Dermis microvascular lymphatic vessel endothelial cell (primary cell): ENCODE results near the gene ELOA2. TPM values are rescaled to one million over a fixed set of nuclear protein-coding genes. Genes with fewer than 3 reads are reported as not detected.
"Not testable (repeated sequence)": the region's sequence is repeated elsewhere in the genome, so short reads cannot be mapped to it uniquely, and the experiment has no call there.

Source experiments
- DNase-seq, 2 donors: peaks; one replicate each; pipeline versions ENCODE4 v3.0.0 to v3.0.0-alpha.2; 2010; ENCODE audit warnings: low read depth in 2 of 2
- total RNA-seq: library from RNA; depleted of rRNA; stranded (reverse); fragments of >200 nt; gene quantifications from 2 replicates; pipeline ENCODE4 v1.2.1, GENCODE V29; 2014

Gene ELOA2
- total RNA-seq, result not detected in 2 replicates

DNA sequence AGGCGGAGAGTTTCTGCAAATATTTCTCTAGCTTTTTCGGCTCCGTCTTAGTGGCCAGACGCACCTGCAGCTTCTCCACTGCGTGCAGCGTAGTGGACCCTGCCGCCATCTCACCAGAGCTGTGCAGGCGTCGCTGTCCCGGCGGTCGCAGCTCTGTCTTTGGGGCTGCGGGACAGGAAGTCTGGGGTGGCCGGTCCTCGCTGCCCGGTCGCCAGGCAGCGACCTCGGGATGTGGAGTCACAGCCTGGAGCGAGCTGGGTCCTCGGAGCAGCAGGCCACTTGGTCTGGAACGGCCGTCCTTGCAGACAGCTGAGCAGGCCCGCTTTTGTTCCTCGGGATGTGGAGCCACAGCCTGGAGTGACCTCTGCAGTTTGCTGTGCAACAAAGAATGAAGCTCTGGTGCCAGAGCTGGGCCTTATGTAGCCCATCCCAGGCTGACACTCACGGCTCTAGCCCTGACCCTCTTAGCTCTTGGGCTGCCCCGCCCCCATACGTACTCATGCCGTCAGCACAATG is at the start of gene ELOA2:
TSS of gene ELOA2 (minus strand) at position 466 of the 516 bp plus-strand sequence. CDS start at position 109, 357 bp downstream.
- no peak for DNase-seq

- no peak for DNase-seq
Measured at GRCh38 chr18:47081578-47081977, 46.2 kb upstream of the ELOA2 start.

DNA sequence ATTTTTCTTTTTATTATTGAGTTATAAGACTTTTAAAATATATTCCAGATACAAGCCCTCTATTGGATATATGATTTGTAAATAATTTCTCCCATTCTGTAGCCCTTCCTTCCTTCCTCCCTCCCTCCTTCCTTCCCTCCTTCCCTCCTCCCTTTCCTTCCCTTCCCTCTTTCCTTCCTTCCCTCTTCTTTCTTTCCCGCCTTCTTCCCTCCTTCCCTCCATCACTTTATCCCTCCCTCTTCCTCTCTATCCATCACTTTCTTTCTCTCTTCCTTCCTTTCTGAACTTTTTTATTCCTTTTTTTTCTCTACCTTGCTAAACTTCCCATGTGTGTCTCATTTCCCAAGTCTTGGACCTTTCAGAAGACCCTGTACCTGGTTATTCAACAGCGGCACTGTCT is 45.5 kb upstream of the ELOA2 start:
- no peak for DNase-seq

DNA sequence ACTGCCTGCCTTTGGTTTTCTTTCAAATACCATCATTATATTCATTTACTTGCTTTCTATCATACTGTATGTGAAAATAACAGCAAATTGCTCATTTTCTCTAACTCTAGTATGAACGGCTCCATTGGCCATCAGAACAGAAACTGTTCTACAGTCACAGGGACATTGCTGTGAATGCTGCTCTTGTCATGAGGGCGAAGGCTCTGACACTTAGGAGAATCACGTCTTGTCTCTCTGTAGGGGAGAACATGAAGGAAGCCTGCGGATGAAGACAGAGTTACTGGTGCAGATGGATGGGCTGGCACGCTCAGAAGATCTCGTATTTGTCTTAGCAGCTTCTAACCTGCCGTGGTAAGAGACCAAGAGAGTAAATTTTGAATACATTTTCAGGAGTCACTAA is 41.7 kb upstream of the ELOA2 start:
- DNase-seq, result no peak

GRCh38 chr18:47075098-47075883 is 39.9 kb upstream of the ELOA2 start:
- DNase-seq, result no peak

DNA sequence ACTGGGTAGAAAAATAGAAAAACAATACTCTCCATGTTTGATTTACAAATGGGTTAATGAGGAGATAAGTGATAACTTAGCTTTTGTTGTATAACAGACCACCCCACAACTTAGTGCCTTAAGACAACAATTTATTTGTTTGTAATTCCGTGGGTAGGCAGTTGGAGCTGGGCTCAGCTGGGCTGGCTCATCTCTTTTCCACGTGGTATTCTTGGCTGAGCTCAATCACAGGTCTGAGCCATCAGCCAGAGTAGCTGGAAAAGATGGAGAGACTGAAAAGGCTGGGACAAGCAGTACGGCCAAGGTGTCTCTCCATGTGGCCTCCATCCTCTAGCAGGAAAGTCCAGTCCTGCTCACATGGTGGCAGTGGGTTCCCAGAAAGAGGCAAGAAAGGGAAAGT is 32.2 kb upstream of the ELOA2 start:
- no peak for DNase-seq

GRCh38 chr18:47063096-47063495 is 27.7 kb upstream of the ELOA2 start:
- DNase-seq, result no peak

DNA sequence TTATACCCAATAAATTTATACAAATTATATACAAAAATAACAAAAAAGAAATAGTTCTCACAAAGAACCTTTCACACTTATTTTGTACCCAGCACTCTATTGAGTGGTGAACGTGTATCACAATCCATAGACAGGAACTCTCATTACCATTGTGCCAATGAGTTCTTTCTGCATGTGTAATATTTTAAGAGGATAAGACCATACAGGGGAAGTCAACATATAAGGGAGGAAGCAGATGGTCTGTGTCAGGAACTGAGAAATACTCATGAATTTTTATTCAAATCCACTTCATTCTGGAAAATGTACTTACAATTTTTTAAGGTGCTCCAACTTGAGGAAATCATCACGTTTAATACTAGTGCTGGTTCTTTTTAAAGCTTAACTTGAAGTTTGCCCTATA is 27.1 kb upstream of the ELOA2 start:
- peak in 1 of 2 donors; percentile 44 for DNase-seq

- no peak for DNase-seq
Measured at GRCh38 chr18:47054369-47054768, 18.9 kb upstream of the ELOA2 start.

GRCh38 chr18:47050468-47050867 is 15.0 kb upstream of the ELOA2 start:
- DNase-seq, result peak; percentile 30 to 60

- DNase-seq, result no peak
Measured at GRCh38 chr18:47040982-47041381, 5.6 kb upstream of the ELOA2 start.

GRCh38 chr18:47036927-47037578 is 1.6 kb upstream of the ELOA2 start:
- no peak for DNase-seq

DNA sequence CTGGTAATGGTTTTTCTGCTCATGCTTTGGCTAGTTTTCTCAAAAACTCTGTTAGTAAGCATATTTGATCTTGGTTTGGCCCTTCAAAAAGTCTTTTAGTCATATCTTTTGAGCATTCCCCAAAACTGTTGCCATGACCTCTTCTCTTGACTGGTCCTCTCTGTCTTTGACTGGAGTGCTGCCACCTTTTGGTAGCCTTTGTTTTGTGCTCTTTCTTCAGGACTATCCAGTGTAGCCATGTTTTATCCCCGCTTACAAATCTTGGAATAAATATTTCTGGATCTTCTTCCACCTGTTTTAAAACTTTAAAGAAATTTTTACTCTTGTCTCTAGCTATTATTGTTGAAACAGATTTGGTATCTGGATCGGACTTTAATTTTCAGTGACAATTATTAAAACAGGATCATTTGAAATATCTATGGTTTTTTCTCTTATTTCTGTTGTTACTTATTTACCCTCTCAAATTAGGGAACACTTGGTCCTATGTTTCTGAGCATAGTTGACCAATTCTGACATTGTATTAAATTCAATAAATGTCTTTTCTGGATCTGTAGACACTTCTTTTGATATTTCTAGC is 965 bp upstream of the ELOA2 start:
- peak; percentile 3 to 36 for DNase-seq

- not testable (repeated sequence) for DNase-seq
Measured at GRCh38 chr18:47034591-47034990, 830 bp downstream of the ELOA2 start.

- DNase-seq, result no peak
Measured at GRCh38 chr18:47032945-47033344, 2.5 kb downstream of the ELOA2 start.

DNA sequence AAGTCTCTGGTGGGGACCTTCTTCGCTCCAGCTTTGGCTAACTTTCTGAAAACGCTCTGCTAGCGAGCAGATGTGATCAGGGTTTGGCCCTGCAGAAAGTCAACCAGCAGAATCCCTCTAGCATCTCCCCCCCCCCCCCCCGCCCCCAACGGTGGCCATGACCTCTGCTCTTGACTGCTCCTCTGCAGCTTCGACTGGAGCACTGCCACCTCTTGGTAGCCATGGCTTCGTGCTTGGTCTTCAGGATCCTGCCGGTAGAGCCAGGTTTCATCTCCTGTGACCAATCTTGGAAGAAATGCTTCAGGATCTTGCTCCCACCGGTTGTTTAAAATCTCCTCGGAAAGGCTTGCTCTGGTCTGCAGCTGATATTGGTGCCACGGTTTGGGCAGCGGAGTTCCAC is 4.5 kb downstream of the ELOA2 start:
- not testable (repeated sequence) for DNase-seq

GRCh38 chr18:47029684-47030353 is 5.6 kb downstream of the ELOA2 start:
- not testable (repeated sequence) for DNase-seq

GRCh38 chr18:47028738-47029137 is 6.7 kb downstream of the ELOA2 start:
- not testable (repeated sequence) for DNase-seq

- DNase-seq, result not testable (repeated sequence)
Measured at GRCh38 chr18:47025557-47026174, 9.8 kb downstream of the ELOA2 start.

DNA sequence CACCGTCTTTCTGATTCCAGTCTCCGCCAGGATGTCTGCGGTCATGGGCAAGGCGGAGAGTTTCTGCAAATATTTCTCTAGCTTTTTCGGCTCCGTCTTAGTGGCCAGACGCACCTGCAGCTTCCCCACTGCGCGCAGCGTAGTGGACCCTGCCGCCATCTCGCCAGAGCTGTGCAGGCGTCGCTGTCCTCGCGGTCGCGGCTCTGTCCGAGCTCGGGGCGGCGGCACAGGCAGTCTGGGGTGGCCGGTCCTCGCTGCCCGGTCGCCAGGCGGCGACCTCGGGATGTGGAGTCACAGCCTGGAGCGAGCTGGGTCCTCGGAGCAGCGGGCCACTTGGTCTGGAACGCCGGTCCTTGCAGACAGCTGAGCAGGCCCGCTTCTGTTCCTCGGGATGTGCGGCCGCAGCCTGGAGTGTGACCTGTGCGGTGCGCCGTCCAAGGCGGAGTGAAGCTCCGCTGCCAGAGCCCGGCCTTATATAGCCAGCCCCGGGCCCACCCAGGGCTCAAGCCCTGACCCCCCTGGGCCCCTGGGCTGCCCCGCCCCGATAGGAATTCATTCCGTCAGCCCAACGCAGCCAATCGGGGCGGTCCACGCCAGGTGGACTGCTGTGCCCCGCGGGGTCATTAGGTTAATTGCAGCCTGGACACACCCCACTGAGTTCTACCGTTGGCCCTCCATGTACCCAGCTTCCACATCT is 11.5 kb downstream of the ELOA2 start:
- DNase-seq, result not testable (repeated sequence)

GRCh38 chr18:47022821-47023220 is 12.6 kb downstream of the ELOA2 start:
- not testable (repeated sequence) for DNase-seq
